GM18505 (cell line): ENCODE data around the gene DMXL1.

Experiments
- ATAC-seq: cut with Tn5 transposase; IDR thresholded peaks from one replicate; pipeline ENCODE4 v1.9.1; 2021; ENCODE audit not compliant: unreplicated experiment
- POLR2A ChIP-seq: IDR thresholded peaks from 4 replicates; pipeline ENCODE4 v1.6.1; 2011; ENCODE audit warnings: borderline replicate concordance; ENCODE audit not compliant: insufficient read depth, insufficient read length; ENCODE audit errors: extremely low read depth

The DMXL1 gene

DNA sequence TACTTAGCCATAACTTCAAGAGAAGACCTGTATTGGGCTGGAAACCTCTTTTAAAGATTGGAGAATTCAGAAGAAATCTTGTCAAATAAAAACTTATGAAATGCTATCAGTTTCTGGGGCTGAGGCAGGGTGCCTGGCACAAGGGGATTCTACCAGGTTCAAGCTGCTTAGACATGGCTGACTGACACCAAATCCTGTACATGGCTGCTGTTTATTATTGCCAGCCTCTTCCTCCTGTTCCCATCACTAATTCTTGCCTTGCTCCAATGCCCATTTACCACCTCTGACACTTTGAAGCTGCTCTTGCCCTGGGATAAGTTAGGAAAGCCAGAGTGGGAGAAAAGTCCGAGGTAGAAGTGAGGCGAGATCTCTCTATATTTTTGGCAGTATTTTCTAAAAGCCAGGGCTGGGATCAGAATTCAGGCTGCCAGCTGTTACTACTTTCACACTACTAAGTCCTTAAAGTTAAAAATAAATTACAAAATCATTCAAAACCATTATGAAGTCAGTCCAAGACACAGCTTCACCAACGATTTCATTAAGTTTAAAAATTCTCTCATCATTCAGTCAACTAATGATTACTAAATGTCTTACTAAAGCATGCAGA, 218.7 kb downstream of the DMXL1 start:
- ATAC-seq, result no peak
- no peak for TF ChIP-seq POLR2A

DNA sequence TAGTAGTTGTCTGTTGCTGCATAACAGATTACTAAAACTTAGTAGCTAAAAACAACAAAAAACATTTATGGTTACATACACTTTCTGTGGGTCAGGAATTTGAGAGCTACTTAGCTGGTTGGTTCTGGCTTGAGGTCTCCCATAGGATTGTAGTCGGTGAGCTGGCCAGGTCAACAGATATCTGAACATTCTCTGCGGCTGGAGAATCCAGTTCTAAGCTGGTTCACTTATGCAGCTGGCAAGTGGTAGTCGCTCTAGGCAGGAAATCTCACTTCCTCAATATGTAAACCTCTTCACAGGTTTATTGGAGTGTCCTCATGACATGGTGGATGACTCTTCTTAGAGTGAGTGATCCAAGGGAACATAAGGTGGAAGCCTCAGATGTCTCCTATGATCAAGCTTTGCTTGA, 219.3 kb downstream of the DMXL1 start:
- peak; percentile 84 for ATAC-seq
- no peak for TF ChIP-seq POLR2A

DNA sequence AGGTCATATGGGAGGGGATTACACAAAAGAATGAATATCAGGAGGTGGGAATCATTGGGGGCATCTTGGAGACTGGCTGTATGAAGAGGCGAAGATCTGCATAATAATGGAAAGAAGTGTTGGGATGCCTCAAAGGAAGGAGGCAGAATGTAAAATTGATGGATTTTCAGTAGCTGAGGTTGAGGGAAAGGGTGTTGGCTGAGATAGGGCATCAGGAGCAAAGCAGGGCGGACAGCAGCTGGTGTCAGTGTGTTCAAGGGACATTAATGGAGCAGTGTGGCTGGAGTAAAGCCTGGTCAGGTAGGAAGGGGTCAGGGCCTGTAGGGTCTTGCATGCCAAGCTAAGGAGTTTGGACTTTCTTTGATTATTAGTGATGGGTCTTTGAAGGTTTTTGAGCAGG, 219.7 kb downstream of the DMXL1 start:
- TF ChIP-seq POLR2A, result no peak
- no peak for ATAC-seq

DNA sequence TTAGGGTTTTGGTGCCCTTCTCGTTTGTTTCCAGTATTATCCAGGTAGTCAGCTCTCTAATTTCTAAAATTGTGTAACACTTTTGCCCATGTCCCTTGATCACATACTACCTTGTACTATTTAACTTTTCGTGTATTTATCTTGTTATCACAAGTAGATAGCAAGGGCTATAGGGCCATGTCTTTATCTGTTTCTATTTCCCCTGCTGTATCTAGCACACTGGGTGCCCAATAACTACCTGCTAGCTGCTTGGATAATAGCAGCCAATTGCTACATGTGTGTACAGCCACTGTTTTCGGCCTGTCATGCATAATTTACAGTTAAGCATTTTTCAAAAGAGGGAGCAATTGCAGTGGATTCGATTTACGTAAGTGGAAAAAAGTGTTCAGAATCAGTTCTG, 220.2 kb downstream of the DMXL1 start:
- ATAC-seq, result no peak
- TF ChIP-seq POLR2A, result no peak

DNA sequence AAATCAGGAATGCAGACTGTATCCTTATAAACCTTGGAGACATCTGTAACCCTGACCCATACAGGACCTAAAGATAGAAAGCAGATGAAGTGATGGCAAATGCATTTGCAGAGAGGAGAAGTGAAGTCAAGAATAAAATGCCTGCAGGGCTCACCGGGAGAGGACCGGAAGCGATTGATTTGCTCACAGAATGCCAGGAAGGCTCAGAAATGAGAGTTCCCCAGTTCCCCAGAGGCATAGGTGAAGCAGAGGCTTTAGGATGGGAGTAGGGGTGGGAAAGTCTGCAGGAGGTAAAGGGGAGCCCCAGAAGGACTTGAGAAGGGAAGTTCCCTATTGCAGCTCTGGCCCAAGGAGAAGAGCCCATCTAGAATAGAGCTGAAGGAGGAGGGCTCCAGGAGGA, 221.0 kb downstream of the DMXL1 start:
- ATAC-seq, result no peak
- TF ChIP-seq POLR2A, result no peak

DNA sequence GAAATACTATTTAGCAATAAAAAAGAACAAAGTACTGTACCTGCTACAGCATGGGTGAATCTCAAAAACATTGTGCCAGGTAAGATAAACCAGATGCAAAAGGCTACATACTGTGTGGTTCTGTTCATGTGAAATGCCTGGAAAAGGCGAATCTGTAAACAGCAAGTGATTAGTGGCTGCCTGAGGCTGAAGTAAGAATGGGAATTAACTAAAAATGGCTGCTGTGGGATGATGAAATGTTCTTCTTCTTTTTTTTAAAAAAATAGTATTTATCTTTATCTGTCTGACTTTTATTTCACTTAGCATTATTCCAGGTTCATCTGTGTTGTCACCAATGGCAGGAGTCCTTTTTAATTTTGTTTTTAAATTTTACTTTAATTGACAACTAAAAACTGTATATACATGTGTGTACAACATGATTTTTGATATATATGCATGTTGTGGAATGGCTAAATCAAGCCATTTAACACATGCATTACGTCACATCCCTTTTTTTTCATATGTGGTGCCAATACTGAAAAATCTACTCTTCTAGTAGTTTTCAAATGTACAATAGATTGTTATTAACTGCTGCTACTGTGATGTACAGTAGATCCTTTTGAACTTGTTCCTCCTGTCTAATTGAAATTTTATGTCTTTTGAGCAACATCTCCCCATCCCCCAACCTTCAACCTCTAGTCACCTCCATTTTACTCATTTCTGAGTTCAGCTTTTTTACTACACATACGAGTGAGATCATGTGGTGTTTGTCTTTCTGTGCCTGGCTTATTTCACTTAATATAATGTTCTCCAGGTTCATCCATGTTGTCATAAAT, 222.0 kb downstream of the DMXL1 start:
- ATAC-seq, result no peak
- TF ChIP-seq POLR2A, result no peak

DNA sequence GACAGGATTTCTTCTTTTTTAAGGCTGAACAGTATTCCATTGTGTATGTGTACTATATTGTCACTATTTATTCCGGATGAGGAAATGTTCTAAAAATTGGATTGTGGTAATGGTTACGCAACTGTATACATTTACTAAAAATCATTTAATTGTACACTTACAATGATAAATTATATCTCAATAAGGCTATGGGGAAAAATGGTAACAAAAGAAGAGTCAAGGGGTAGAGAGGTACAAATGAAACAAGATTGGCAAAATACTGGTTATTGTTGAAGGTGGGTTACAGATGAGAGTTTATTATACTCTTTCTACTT, 222.6 kb downstream of the DMXL1 start:
- no peak for TF ChIP-seq POLR2A
- no peak for ATAC-seq
